Astrocyte of the cerebellum (primary cell): ENCODE measurements around the gene LCN10.

Source experiments
- DNase-seq: peaks from one replicate; pipeline ENCODE4 v3.0.0-alpha.2; 2011; ENCODE audit warnings: low read depth
- H3K4me3 ChIP-seq: 2 replicates; pipeline ENCODE4 v1.5.1; 2011; ENCODE audit warnings: mild to moderate bottlenecking, low read depth, low read length, moderate library complexity
- CTCF ChIP-seq: IDR thresholded peaks from 2 replicates; pipeline ENCODE4 v1.5.1; 2012; ENCODE audit warnings: low read length, low read depth, moderate library complexity, mild to moderate bottlenecking; ENCODE audit errors: missing control alignments
- in situ Hi-C: cut with HindIII; loops from 2 replicates; pipeline ENCODE4 v1.10.0; 2017; ENCODE audit warnings: low sequenced_read_pairs

The LCN10 gene

GRCh38 chr9:136721339-136722092 is 21.2 kb downstream of the LCN10 start:
- in situ Hi-C loops: no loop called here
- H3K4me3 ChIP-seq: no peak overlapping the region
- TF ChIP-seq CTCF: no peak
- DNase-seq: peak; percentile 12

GRCh38 chr9:136720898-136721338 is 21.8 kb downstream of the LCN10 start:
- no peak for TF ChIP-seq CTCF
- no peak for DNase-seq
- H3K4me3 ChIP-seq: no peak overlapping the region
- in situ Hi-C loops: no loop called here

- in situ Hi-C loops: no loop called here
- no peak for TF ChIP-seq CTCF
- H3K4me3 ChIP-seq: no peak overlapping the region
- DNase-seq: no peak
These were observed 22.4 kb downstream of the LCN10 start for GRCh38 chr9:136720251-136720897.

- no peak overlapping the region for H3K4me3 ChIP-seq
- DNase-seq: no peak
- in situ Hi-C loops: no loop called here
- no peak for TF ChIP-seq CTCF
These were observed 23.4 kb downstream of the LCN10 start for GRCh38 chr9:136719195-136719880.

- DNase-seq: no peak
- no peak for TF ChIP-seq CTCF
- no peak overlapping the region for H3K4me3 ChIP-seq
- in situ Hi-C loops: no loop called here
These were observed 24.2 kb downstream of the LCN10 start for GRCh38 chr9:136718345-136719194.

GRCh38 chr9:136717399-136717798 is 25.3 kb downstream of the LCN10 start:
- no peak overlapping the region for H3K4me3 ChIP-seq

More at GRCh38 chr9:136717399-136717798, 25.3 kb downstream of the LCN10 start:
- in situ Hi-C loops: no loop called here
- no peak for TF ChIP-seq CTCF
- DNase-seq: no peak
